HG03103 (cell line): Measurements from ENCODE around the gene SMPDL3B.

Source experiments
- ATAC-seq: cut with Tn5 transposase; IDR thresholded peaks from one replicate; pipeline ENCODE4 v1.9.1; 2021; ENCODE audit warnings: low read depth; ENCODE audit not compliant: unreplicated experiment

The SMPDL3B gene, protein sequence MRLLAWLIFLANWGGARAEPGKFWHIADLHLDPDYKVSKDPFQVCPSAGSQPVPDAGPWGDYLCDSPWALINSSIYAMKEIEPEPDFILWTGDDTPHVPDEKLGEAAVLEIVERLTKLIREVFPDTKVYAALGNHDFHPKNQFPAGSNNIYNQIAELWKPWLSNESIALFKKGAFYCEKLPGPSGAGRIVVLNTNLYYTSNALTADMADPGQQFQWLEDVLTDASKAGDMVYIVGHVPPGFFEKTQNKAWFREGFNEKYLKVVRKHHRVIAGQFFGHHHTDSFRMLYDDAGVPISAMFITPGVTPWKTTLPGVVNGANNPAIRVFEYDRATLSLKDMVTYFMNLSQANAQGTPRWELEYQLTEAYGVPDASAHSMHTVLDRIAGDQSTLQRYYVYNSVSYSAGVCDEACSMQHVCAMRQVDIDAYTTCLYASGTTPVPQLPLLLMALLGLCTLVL

DNA sequence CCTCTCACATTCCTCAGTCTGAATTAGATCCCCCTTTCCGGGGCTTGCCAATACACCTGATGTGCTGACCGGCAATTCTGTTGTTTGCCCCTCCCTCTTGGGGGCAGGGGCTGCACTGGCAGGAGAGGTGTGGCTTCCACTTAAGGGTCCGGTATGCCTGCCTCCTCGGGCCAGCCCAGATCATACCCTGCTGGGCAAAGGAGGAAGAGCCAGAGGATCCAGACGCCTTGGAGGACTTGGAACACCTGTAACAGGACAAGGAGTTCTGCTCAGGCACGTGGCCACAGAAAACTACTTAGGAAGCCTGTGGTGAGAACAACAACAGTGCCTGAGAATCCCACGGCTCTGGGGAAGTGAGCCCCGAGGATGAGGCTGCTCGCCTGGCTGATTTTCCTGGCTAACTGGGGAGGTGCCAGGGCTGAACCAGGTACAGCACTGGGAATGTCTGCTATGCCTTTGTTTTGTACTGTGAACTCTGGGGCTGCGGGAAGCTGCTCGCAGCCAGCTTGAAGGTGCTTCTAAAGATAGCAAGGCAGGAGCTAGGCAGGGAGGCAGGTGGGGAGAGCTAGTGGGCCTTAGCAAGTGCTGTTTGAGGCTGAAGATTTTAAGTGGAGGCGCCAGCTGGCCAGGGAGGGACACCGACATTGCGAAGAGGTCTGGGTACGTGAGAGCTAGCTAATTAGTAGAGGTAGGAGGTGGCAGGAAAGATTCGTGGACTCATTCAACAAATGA lies at the start of gene SMPDL3B:
Gene SMPDL3B (plus strand): TSS at position 183 of the 732 bp plus-strand sequence. CDS start 184 bp downstream, at position 367.
- ATAC-seq, result no peak

DNA sequence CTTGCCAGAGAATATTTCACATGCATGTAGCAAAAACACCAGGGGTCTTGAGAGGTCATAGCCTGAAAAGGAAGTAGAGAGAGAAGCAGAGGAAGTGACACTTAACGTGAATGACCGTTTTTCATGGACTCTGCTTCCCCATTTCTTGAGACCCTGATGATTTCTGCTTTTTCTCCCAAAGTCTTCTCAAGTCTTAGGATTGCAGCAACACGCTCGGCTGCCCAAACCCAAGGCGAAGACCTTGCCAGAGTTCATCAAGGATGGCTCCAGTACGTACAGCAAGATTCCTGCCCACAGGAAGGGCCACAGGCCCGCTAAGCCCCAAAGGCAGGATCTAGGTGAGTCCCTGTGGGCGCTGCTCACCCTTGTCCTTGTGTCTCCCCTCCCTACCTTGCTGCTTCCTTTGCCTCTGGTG lies 49.7 kb upstream of the SMPDL3B start:
- no peak for ATAC-seq

DNA sequence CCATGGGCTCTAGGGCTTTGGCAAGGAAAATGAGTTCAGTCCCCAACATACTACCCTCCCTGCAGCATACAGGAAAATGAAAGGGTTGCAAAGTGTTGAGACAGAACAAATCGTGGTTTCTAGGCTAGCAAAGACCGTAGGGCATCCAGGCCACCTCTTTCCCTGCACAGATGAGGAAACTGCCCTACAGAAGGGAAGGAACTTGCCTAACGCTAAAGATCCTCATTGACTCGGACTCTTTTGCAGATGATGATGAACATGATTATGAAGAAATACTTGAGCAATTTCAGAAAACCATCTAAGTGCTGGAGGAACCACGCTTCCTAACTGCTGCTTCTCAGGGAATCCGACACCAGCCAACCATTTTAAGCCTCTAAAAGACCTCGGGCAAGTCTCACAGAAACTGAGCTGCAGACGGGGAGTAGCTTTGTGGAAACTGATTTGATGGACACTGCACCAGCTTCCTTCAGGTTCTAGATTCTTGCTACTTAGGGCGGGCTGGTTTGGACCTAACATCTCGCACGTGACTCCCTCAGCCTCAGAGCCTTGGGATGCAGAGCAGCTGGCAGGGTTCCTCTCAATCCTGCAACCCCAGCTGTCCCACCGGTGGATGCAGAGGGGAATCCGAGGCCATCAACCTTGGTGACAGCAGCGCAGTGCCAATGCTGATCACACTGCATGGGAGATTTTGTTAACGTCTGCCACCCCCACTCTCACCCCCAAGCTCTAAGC lies 49.0 kb upstream of the SMPDL3B start:
- ATAC-seq, result no peak

DNA sequence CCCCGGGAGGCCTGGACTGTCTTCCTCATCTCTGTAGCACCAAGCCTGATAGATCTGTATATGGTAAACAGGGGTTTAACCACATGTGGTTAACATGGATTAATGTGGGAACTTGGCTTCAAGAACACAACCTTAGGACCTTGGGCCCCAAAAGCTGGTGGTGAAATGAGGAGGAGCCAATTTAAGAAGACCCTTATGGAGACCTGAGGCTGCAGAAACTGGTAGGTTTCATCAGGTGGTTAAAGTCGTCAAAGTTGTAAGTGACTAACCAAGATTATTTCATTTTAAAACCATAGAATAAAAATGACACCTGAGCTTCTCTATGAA lies 48.5 kb upstream of the SMPDL3B start:
- no peak for ATAC-seq

DNA sequence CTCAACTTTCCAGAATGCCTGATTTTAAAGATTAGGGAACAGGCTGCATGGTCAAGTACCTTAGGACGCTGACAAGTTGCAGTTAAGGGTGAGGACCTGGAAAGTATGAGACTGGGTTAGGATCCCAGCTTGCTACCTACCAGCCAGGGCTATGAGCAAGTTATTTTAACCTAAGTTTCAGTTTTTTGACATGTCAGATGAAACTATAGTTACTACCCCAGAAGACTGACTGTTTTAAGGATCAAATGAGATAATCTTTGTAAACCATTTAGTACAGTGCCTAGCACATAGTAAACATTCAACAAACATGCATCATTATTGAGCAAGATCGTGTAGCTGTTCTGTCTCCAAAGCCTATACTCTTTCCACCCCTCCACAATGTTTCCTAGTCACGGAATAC lies 48.1 kb upstream of the SMPDL3B start:
- ATAC-seq, result no peak

DNA sequence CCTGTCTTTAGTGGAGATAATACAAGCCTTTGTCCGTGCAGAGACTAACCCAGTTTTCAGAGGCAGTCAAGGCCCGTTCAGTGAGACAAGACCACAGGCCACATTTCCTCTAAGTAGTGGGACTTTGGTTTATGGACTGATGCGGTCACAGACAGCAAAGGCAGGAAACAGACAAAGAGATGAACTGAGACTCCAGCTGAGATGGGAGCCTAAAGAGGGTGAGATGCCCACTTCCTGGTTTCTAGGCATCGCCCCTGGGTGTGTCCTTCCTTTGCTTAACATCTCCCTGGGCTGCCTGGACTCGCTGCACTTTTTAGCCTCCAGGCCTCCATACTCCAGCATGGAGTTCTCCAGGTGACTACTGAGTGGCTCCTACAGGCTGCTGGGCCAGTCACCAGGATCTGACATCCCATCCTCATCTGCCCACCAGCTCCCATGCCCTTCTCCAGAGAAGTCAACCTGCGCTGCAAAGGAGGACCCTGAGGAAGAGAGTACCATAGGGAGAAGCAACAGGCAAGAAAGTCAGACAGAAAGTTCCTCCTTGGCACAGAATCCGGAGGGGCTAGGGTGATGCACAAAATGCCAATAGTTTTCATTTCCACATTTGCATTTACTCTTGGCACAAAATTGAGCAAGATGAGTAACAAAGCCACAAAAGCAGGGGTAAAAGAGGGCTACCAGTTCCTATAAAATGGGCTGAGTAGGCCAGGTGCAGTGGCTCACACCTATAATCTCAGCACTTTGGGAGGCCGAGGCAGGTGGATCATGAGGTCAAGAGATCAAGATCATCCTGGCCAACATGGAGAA lies 47.4 kb upstream of the SMPDL3B start:
- ATAC-seq, result no peak

DNA sequence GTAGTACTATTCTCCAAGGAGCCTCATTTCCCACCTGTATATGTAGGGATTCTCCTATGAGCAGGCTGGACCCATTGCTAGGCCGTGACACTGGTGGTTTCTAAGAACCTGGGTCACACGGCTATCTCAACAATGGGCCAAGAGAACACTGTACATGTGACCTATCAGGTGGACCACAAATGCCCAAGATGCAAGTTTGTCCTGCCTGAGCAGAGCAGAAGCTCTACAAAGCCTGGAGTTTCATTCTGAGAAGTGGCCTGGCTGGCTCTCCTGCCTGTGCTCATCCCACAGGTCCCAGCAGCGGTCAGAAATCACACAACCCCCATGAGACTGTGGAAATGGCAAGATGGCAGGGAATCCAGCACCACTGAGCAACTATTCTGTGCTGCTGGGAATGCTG lies 45.3 kb upstream of the SMPDL3B start:
- no peak for ATAC-seq

DNA sequence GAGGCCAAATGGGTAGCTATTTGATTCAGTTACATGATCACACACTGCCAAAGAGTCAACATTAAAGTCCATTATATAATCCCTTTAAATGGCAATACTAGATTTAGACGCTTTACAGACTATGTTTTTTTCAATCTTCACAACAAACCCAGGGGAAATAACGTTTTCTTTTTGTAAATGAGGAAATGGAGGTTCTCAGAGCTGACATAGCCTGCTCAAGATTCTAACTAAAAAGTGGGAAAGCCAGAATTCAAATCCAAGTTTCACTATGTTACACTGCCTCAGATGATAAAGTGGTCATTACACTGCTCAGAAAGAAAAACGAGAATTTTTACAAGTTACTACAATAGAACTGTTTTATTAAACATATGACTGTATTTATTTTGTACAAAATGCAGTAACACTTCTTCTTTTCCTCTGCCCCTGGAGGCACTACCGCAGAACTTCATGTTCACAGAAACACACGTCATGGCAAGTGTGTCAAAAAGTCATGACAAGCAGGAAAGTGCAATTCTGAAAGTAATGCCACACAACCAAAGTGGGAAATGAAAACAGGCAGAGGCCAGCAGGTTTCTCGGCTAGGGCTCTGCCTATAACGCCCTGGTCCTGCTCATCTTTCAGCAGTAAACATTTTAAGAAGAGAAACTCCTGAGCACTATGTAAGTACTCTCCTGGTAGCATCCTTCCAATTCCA lies 43.5 kb upstream of the SMPDL3B start:
- ATAC-seq, result no peak

DNA sequence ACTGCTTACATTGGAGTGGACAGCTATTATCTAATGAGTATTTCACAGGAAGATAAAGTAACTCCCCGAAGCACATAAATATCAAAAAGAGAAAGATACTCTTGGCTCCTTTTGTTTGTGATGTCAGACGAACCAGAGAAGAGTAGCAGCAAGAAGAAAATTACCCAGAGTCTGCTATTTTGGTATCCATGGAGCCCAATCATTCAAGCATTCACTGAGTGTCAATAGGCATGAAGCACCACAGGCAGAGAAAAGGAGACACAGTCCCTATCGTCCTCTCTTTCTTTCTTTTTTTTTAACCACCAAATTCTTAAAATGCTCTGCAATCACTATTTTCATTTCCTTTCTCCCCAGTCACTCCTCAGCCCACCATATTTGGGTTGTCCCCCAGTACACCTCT lies 40.3 kb upstream of the SMPDL3B start:
- ATAC-seq, result no peak

DNA sequence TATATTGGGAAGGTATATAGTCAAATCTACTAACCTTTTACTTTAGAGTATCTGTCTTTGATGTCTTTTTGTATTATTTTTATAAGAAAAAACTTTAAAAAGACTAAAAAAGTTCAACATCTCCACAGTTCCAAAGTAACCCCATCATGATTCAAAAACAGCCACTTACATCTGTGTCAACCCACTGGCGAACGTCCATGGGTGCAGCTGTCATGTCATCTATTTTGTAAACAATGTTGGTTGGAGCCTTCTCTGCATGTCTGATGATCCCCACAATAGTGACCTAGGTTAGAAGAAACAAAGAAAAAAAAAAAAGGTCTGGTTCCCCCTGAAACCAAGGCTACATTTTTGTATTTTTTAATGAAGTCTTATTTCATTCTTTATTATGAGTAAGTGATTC lies 28.0 kb upstream of the SMPDL3B start:
- no peak for ATAC-seq

DNA sequence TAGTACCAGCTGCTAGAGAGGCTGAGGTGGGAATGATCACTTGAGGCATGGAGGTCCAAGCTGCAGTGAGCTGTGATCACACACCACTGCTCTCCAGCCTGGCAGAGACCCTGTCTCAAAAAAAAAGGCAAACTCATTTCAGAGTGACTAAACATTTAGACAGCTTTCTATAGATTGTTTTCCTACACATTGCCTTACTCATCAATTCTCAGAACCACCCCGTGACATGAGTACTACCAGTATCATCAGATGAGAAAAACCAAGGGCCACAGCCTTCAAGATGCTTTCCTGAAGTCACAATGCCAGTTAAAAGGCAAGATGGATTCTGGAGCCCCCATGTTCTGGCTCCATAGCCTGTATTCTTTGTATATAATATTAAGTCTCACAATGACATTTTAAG lies 22.4 kb upstream of the SMPDL3B start:
- no peak for ATAC-seq

DNA sequence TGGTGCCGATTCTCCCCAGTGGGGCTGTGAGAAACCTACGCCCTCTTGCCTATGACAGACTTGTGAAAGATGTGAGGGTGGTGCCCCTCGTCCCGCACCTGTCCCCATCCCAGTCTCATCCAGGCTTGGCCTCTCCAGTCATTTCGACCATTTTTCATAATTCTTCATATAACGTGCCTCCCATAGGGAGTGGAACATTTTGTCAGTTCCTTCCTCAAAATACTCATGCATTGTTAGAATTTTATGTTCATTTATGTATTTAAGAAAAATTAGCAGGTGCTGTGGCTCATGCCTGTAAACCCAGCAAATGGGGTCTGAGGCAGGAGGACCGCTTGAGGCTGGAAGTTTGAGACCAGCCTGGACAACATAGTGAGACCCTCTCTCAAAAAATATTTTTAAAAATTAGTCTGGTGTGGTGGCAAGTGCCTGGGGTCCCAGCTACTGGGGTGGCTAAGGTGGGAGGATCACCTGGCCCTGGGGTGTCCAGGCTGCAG lies 19.7 kb upstream of the SMPDL3B start:
- ATAC-seq, result no peak

DNA sequence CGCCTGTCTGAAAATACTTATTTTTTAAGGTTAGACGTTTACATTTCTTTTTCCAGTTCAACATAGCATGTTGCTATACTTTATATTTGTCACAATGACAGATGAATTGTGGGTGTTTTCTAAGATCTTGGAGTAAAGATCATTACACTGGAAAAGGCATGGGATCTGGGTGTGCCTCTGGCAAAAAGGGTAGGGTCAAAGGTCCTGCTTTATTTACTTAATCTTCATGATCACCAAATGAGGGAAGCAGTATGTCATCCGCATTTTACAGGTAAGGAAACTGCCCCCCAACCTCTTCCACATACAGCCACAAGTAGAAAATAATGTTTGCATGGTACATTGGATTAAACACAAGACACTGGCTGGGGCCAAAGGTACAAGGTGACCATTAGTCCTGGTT lies 12.5 kb upstream of the SMPDL3B start:
- no peak for ATAC-seq

DNA sequence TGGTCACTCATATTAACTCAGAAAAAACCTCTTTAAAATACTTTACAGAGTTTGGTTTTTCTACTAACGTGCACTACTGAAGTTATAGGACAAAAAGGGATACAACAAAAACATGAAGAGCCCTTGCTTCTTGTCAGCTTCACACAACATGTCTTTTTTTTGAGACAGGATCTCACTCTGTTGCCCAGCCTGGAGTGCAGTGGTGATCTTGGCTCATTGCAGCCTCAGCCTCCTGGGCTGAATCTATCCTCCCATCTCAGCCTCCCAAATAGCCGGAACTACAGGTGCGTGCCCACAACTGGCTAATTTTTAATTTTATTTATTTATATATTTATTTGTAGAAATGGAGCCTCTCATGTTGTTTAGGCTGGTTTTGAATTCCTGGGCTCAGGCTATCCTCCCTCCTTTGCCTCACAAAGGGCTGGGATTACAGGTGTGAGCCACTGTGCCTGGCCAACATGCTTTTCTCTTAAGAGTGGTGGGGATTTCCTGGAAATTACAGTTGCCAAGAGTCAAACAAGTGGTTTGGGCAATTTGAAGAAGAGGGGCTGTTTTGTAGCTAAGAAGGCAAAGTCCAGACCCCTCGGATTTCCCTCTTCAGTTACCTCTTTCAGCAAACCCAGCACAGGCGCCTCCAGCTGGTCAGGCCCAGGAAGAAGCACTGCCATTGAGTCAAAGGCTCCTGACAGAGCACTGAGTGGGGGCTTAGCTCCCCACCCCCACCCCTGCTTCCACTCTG lies 6.4 kb upstream of the SMPDL3B start:
- no peak for ATAC-seq

DNA sequence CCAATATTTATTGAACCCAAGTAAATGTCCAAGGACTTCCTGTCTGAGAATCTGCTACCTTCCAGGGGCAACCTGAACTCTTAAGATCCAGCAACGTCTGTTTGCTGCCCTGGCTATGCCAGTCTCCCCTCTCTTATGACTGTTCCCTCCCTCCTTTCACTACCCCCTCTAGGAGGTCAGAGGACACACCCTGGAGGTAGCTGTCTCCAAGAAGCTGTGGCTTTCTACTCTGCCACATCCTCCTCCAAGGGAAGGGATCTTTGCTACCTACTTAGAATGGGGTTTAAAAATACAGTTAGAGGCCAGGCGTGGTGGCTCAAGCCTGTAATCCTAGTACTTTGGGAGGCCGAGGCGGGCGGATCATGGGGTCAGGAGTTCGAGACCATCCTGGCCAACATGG lies 3.6 kb upstream of the SMPDL3B start:
- no peak for ATAC-seq

DNA sequence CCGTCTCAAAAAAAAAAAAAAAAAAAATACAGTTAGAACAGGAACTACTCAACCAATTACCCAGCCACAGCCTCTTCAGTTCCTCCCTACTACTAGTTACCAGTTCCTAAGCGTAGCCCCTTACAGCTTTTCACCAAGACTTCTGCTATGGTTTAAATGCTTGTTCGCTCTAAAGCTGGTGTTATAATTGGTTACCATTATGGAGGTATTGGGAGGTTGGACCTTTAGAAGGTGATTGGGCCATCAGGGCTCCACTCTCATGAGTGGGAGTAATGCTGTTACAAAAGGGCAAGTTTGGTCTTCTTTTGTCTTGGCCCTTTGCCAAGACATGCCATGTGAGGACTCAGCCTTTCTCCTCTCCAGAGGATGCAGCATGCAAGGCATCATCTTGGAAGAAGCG lies 3.0 kb upstream of the SMPDL3B start:
- no peak for ATAC-seq

DNA sequence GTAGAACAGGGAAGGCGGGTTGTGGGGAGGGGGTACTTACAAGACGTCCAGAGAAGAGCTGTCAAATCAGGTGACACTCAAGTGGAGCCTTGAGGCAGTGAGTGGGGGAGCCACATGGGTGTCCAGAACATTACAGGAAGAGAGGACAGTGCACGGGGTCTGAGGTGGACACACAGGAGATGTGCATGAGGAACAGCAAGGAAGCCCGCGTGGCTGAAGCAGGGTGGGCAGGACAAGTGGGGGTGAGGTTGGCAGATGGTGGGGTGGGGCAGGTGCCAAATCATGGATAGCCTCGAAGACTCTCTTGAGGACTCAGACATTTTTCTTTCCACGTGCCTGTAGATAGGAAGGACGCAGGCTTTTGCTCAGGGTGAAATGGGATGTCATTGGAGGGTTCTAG lies 921 bp downstream of the SMPDL3B start:
- ATAC-seq, result no peak

DNA sequence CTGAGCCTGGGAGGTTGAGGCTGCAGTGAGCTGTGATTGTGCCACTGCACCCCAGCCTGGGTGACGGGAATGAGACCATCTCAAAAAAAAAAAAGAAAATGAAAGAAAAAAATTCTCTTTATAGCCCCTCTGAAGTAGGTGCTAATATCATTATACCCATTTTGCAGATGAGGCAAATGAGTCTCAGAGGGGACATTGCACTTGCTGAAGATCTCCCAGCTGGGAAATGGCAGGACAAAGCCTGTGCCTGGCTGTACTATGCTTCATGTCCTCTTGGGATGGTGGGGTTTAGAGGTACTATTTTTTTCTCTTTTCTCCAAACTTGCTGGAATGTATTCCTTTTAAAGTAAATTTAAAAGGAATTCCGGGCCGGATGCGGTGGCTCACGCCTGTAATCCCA lies 1.6 kb downstream of the SMPDL3B start:
- ATAC-seq, result no peak

DNA sequence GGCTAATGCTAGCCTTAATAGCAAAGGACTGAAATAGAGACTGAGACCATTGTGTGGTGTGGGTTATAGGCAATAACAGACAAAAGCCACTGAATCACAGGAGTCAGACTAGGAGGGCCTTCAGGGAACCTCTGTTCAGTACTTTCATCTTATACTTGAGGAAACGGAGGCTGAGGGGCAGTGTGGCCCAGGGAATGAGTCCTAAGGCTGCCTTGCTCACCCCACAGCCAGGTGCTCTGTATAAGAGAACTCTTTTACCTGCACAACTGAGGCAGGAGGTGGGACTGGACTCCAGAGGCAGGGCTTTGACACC lies 2.7 kb downstream of the SMPDL3B start:
- ATAC-seq, result no peak
